IPS DF 6.9 (cell line): ENCODE measurements around the gene KRT75.

ENCODE experiments used
- DNase-seq: peaks from one replicate; pipeline ENCODE4 v3.0.0-alpha.2; 2013; ENCODE audit warnings: low read depth, low spot score
- H3K27ac ChIP-seq: one replicate; pipeline ENCODE4 v1.5.1; 2013; ENCODE audit warnings: low read length, control low read depth
- H3K27me3 ChIP-seq: 2 replicates; pipeline ENCODE4 v1.6.1; 2013; ENCODE audit warnings: mild to moderate bottlenecking, low read length; ENCODE audit not compliant: control insufficient read depth, insufficient read depth
- H3K36me3 ChIP-seq: 2 replicates; pipeline ENCODE4 v1.6.1; 2013; ENCODE audit warnings: low read length; ENCODE audit not compliant: control insufficient read depth, insufficient read depth
- H3K4me1 ChIP-seq: 2 replicates; pipeline ENCODE4 v1.6.1; 2013; ENCODE audit warnings: low read length; ENCODE audit not compliant: control insufficient read depth, insufficient read depth
- H3K4me3 ChIP-seq: 2 replicates; pipeline ENCODE4 v1.5.1; 2013; ENCODE audit warnings: mild to moderate bottlenecking, low read length
- H3K9me3 ChIP-seq: 2 replicates; pipeline ENCODE4 v1.6.1; 2013; ENCODE audit warnings: low read length, inconsistent platforms; ENCODE audit not compliant: control insufficient read depth, insufficient read depth
- WGBS: extraction: QIAGEN DNeasy Blood & Tissue Kit; methylation state at CpG from one replicate; pipeline ENCODE4 v1.1.7; 2013; ENCODE audit warnings: mixed read lengths, missing lambda C conversion rate; ENCODE audit not compliant: insufficient read length, insufficient coverage; 5-methylcytosine and 5-hydroxymethylcytosine counted together

The KRT75 gene

DNA sequence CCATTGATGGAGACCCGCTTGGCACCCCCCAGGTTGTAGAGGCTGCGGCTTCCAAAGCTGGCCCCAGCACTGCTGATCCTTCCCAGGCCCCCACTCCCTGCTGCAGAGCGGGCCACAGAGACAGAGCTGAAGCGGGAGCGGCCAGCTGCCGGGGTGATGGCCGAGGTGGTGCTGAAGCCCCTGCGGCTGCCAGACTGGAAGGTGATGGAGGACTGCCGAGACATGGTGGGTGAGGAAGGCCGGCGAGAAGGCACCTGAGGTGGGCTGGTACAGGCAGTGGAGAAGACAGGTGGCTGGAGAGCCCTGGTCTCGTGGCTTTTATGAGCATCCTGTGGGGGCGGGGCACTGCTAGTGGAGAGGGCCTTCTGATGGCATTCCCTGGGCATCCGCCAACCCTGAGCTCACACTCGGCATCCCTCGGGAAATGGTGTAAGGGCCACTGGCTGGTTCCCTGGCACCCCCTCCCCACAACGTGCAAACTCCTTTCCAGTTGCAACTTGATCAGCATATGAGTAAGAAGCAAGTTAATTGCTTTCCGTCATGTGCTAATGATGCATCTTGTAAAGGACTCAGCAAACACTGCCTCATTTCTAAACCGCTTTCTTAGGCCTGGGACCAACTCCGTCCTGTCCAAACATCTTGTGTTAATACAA lies at the start of gene KRT75:
KRT75 (minus strand) TSS at position 291 of the 653 bp plus-strand sequence; CDS start at position 224, 67 bp downstream.
- no peaks in the 10 kb centered on the region for H3K9me3 ChIP-seq
- H3K36me3 ChIP-seq, result no peaks in the 10 kb centered on the region
- H3K27ac ChIP-seq, result no peak within 1 kb of the TSS
- H3K4me1 ChIP-seq, result 0 out of 2 replicates have a peak, but pooled peaks cover 1% of the 10 kb centered on the region
- no peak for DNase-seq
- no peak within 1 kb of the TSS for H3K4me3 ChIP-seq
- WGBS, result no CpG with 5 or more reads among the region's 20 CpGs
- H3K27me3 ChIP-seq, result no peaks in the 10 kb centered on the region

DNA sequence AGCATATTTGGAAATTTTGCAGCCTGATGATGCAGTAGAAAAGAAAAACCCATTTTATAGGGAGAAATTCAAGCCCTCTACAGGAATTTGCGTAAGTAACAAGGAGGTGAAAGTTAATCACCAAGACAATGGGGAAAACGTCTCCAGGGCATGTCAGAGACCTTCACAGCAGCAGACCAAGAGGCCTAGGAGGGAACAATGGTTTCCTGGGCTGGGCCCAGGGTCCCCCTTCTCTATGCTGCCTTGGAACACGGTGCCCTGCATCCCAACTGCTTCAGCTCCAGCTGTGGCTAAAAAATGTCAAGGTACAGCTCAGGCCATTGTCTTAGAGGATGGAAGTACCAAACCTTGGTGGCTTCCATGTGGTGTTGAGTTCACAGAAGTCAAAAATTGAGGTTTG lies 45.9 kb upstream of the KRT75 start:
- Histone ChIP-seq H3K4me3 (no peak overlapping the region), H3K27ac (no peak overlapping the region), H3K36me3 (no peaks in the 10 kb centered on the region), H3K27me3 (no peaks in the 10 kb centered on the region), H3K4me1 (no peaks in the 10 kb centered on the region), H3K9me3 (no peaks in the 10 kb centered on the region)
- no peak for DNase-seq
- no CpG with 5 or more reads among the region's 3 CpGs for WGBS

DNA sequence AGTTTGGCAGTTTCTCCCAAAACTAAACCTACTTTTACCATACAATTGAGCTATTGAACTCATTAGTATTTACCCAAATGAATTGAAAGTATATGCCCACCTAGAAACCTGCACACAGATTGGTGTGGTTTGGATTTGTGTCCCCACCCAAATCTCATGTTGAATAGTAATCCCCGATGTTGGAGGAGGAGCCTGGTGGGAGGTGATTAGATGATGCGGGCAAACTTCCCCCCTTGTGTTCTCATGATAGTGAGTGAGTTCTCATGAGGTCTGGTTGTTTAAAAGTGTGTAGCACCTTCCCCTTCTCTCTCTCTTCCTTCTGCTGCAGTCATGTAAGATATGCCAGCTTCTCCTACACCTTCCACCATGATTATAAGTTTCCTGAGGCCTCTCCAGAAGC lies 43.5 kb upstream of the KRT75 start:
- Histone ChIP-seq H3K4me1 (no peaks in the 10 kb centered on the region), H3K27ac (no peak overlapping the region), H3K9me3 (no peaks in the 10 kb centered on the region), H3K4me3 (no peak overlapping the region), H3K27me3 (no peaks in the 10 kb centered on the region), H3K36me3 (no peaks in the 10 kb centered on the region)
- no peak for DNase-seq
- no CpG with 5 or more reads among the region's 2 CpGs for WGBS

DNA sequence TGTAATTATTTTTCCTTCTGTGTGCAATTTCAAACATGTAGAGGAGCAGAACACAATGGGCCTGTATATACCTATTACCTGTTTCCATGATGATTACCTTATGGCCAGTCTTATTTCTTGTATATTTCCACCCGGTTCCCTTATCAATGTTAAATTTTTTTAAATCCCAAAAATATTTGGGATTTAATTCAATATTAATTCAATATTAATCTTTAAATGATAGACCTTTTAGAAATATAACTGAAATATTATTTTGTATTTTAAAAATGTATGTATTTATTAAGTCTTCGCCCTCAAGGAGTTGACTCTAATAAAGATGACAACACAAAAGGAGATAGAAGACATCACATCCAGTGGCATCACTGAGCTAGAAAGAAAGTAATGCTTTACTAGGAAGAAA lies 40.0 kb upstream of the KRT75 start:
- Histone ChIP-seq H3K36me3 (no peaks in the 10 kb centered on the region), H3K27ac (no peak overlapping the region), H3K4me3 (no peak overlapping the region), H3K27me3 (no peaks in the 10 kb centered on the region), H3K4me1 (no peaks in the 10 kb centered on the region), H3K9me3 (no peaks in the 10 kb centered on the region)
- DNase-seq, result no peak
- WGBS, result no CpG with 5 or more reads among the region's 2 CpGs

DNA sequence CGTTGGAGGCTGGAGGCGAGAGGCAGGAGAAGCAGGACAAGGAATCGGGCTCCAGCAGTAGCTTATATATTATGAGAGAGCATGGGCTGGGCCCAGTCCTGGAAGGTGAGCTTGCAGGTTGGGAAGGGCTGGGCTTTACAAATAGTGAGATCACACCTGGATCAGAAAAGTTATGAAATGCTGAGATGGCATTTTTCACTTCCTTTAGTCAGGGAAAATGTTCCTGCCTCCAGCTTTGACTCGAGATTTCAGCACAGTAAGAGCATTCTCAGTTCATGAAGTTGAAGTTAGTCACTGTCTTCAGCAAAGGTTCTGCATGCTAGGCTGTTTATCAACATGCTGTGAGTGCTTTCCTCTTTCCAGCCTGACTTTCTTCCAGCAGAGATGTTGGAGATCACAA lies 39.6 kb upstream of the KRT75 start, which contains the start of gene KRT6C:
KRT6C (minus strand) TSS at position 38 of the 400 bp plus-strand sequence. CDS start 68 bp downstream, outside the sequence.
- no peaks in the 10 kb centered on the region for H3K4me1 ChIP-seq
- no peak for DNase-seq
- no peak within 1 kb of the TSS for H3K27ac ChIP-seq
- no peak within 1 kb of the TSS for H3K4me3 ChIP-seq
- no peaks in the 10 kb centered on the region for H3K9me3 ChIP-seq
- WGBS, result no CpG with 5 or more reads among the region's 4 CpGs
- H3K36me3 ChIP-seq, result no peaks in the 10 kb centered on the region
- H3K27me3 ChIP-seq, result no peaks in the 10 kb centered on the region

DNA sequence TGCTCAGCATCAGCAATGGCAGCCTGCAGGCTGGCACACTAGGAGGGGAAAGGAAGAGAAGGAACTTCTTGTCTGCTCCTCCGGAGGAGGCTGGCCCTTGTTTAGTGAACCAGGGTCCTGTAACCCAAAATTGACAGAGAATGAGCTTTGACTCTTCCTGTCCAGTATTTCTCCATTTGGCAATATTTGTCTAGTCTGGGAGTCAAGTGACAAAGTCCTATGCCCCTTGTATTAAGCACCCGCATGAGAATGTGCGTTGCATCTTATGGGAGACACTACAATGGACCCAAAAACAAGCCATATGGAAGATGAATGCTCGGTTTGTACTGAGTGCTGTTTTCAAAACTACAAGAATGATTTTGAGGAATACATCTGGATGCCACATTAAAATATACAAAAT lies 35.7 kb upstream of the KRT75 start:
- Histone ChIP-seq H3K4me3 (no peak overlapping the region), H3K9me3 (no peaks in the 10 kb centered on the region), H3K4me1 (no peaks in the 10 kb centered on the region), H3K36me3 (no peaks in the 10 kb centered on the region), H3K27me3 (no peaks in the 10 kb centered on the region), H3K27ac (no peak overlapping the region)
- no CpG with 5 or more reads among the region's 4 CpGs for WGBS
- no peak for DNase-seq

DNA sequence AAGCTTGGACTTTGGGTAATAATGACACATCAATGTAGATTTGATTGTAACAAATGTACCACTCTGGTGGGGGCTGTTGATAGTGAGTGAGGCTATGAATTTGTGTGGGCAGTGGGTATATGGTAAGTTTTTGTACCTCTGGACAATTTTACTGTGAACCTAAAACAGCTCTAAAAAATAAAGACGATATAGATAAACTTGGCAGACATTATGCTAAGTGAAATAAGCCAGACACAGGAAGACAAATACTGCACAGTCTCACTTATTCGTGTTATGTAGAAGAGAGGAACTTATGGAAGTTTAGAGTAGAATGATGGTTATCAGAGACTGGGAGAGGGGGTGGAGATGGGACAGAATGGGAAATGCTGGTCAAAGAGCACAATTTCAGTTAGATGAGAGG lies 30.7 kb upstream of the KRT75 start:
- no peak for DNase-seq
- no peaks in the 10 kb centered on the region for H3K36me3 ChIP-seq
- H3K9me3 ChIP-seq, result no peaks in the 10 kb centered on the region
- WGBS, result no CpG with 5 or more reads among the region's 2 CpGs
- no peaks in the 10 kb centered on the region for H3K4me1 ChIP-seq
- H3K27me3 ChIP-seq, result no peaks in the 10 kb centered on the region
- H3K27ac ChIP-seq, result no peak overlapping the region
- no peak overlapping the region for H3K4me3 ChIP-seq

DNA sequence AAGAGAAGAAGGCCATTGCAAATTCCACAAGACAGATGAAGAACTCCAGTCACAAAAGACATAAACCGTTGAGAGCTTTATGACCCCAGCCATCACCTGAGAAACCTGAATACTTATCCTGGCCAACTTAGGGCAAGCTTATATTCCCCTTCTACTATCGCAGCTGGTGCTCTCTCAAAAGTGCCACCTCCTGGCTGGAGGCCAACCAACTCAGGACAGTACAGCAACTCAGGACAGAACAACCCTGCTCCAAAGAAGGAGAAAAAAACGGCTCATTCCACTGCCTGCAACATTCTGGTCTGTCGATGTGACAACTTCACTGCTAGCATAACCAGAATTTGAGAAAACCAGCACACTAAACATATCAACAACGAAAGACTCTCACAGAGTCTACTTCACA lies 27.5 kb upstream of the KRT75 start:
- Histone ChIP-seq H3K9me3 (no peaks in the 10 kb centered on the region), H3K27me3 (no peaks in the 10 kb centered on the region), H3K4me1 (no peaks in the 10 kb centered on the region), H3K36me3 (no peaks in the 10 kb centered on the region), H3K4me3 (no peak overlapping the region), H3K27ac (no peak overlapping the region)
- DNase-seq, result no peak
- no CpG with 5 or more reads among the region's 5 CpGs for WGBS

DNA sequence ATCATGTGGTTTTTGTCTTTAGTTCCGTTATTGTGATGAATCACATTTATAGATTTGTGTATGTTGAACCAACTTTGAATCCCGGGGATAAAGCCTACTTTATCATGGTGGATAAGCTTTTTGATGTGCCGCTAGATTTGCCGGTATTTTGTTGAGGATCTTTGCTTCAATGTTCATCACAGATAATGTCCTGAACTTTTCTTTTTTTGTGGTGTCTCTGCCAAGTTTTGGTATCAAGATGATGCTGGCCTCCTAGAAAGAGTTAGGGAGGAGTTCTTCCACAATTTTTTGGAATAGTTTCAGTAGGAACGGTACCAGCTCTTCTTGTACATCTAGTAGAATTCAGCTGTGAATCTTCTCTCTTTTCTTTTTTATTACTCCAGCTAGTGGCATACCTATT lies 24.7 kb upstream of the KRT75 start:
- DNase-seq, result no peak
- no CpG with 5 or more reads among the region's 5 CpGs for WGBS
- H3K27me3 ChIP-seq, result no peaks in the 10 kb centered on the region
- H3K27ac ChIP-seq, result no peak overlapping the region
- no peaks in the 10 kb centered on the region for H3K36me3 ChIP-seq
- H3K4me3 ChIP-seq, result no peak overlapping the region
- no peaks in the 10 kb centered on the region for H3K9me3 ChIP-seq
- peaks cover 2% of the 10 kb centered on the region; the same call in 1 of the 2 replicates for H3K4me1 ChIP-seq

DNA sequence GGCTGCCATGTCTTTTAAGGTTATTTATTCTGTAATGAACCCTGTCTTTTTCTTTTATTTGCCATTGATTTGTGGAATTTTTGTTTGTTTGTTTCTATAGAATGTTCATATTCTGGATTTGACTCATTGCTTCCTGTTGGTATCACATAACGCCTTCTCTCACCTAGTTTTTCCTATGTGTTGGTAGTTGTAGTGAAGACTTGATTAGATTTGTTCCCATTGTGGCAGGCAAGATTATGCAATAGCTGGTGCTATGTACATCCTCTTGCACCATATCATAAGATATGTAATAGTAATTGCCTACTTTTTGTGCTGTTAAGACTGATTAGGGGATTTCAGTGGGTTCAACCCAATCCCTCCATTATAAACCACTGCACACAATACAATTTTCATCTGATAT lies 21.6 kb upstream of the KRT75 start:
- H3K36me3 ChIP-seq, result no peaks in the 10 kb centered on the region
- peaks cover 2% of the 10 kb centered on the region; the same call in 1 of the 2 replicates for H3K4me1 ChIP-seq
- H3K4me3 ChIP-seq, result no peak overlapping the region
- H3K27ac ChIP-seq, result no peak overlapping the region
- no peak for DNase-seq
- H3K9me3 ChIP-seq, result no peaks in the 10 kb centered on the region
- no CpG with 5 or more reads among the region's 1 CpG for WGBS
- H3K27me3 ChIP-seq, result no peaks in the 10 kb centered on the region
